ENCODE results near the gene SPIRE2.
A peak's percentile ranks its signal among the peaks of the same experiment; 100 is the strongest.
"Not testable (repeated sequence)": the region's sequence is repeated elsewhere in the genome, so short reads cannot be mapped to it uniquely, and the experiment has no call there.

The SPIRE2 gene

GRCh38 chr16:89858973-89859614 is 30.8 kb downstream of the SPIRE2 start:
- no peak for DNase-seq

DNA sequence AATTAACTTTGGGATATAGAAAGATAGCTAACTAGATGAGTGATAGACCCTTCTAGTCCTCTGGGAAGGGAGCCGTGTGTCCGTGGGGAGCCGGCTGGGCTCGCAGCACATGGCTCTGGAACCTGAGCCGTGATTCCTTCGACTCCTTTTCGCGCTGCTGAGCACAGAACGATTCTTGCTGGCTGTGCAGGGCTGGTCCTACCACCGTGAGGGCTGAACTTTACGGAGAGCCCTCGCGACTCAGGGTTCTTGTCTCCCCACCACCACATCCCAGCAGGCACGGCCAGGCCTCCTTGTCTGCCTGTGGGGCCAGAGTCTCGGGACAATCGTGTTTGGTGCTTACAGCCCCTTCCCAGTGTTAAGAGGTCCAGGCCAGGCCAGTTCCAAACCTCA is 31.3 kb downstream of the SPIRE2 start:
- DNase-seq: no peak
- TF ChIP-seq GATA1 (IDR thresholded peaks at IDR 0.05; ENCODE audit: low read depth, low read length) (no peak), POLR2A (IDR thresholded peaks at IDR 0.05; ENCODE audit: low read length) (no peak)

More at GRCh38 chr16:89858973-89859614, 30.8 kb downstream of the SPIRE2 start:
- TF ChIP-seq POLR2A (IDR thresholded peaks at IDR 0.05; ENCODE audit: low read length) (no peak), GATA1 (IDR thresholded peaks at IDR 0.05; ENCODE audit: low read depth, low read length) (no peak)

DNA sequence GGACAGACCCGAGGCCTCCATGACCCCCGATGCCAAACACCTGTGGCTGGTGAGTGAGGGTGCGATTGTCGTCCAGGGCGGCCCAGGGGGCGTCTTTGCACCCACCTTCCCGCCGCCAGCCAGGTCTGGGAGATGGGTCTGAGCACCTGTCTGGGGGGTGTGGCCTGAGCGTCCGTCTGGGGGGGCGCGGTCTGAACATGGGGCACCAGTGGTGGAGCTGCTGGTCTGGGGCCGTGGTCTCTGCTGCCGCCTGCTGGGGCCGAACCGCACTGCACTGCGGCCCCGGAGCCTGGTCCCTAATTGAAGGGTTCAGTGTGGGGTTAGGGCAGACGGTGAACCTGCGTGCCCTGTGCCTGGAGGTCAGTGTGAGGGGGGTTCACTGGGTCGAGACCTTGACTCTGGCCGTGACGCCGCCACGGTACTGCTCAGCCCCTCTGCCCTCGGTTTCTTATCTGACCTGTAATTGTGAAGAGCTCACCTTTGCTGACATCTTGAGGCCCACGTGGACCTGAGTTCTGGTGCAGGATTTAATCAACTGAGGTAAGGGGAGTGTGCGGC is 32.6 kb downstream of the SPIRE2 start:
- TF ChIP-seq POLR2A (IDR thresholded peaks at IDR 0.05; ENCODE audit: low read length) (no peak), GATA1 (IDR thresholded peaks at IDR 0.05; ENCODE audit: low read depth, low read length) (no peak)
- peak; percentile 62 to 80 for DNase-seq

GRCh38 chr16:89861648-89862047 is 33.4 kb downstream of the SPIRE2 start:
- no peak for DNase-seq
- no peak for TF ChIP-seq POLR2A (IDR thresholded peaks at IDR 0.05; ENCODE audit: low read length)
- no peak for TF ChIP-seq GATA1 (IDR thresholded peaks at IDR 0.05; ENCODE audit: low read depth, low read length)

DNA sequence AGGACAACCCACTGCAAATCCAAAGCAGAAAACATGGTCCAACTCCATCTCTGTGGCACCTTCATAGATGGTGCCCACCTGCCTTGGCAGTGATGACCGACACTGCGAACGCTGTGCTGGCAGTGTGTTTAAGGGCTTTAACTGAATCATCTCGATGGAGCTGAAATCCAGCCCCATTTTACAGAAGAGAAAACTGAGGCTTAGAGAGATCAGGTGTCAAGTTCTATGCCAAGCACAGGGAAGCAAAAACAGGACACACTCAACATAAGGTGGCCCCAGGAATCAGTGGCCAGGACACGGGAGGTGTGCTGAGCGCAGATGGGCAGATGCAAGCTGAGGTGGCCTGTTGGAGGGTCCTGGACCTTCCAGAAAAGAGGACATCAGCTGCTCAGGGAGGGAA is 34.5 kb downstream of the SPIRE2 start:
- DNase-seq: no peak
- no peak for TF ChIP-seq GATA1 (IDR thresholded peaks at IDR 0.05; ENCODE audit: low read depth, low read length)
- TF ChIP-seq POLR2A (IDR thresholded peaks at IDR 0.05; ENCODE audit: low read length): no peak

- DNase-seq: no peak
- TF ChIP-seq GATA1 (IDR thresholded peaks at IDR 0.05; ENCODE audit: low read depth, low read length): no peak
- TF ChIP-seq POLR2A (IDR thresholded peaks at IDR 0.05; ENCODE audit: low read length): no peak
Measured at GRCh38 chr16:89863741-89864526, 35.7 kb downstream of the SPIRE2 start.

DNA sequence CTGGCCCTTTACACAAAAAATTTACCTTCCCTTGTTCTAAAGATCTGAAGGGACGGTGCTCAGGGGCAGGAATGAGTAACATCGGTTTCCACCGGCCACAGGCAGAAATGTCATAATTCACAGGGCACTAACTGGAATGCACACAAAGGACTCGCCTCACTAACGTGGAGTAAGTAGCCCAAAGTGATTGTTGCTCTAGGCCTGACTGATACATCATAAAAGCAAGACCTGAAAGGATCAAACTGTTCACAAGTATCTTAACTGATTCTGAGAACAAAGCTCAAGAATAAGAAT is 36.2 kb downstream of the SPIRE2 start:
- no peak for DNase-seq
- TF ChIP-seq POLR2A (IDR thresholded peaks at IDR 0.05; ENCODE audit: low read length): no peak
- no peak for TF ChIP-seq GATA1 (IDR thresholded peaks at IDR 0.05; ENCODE audit: low read depth, low read length)

DNA sequence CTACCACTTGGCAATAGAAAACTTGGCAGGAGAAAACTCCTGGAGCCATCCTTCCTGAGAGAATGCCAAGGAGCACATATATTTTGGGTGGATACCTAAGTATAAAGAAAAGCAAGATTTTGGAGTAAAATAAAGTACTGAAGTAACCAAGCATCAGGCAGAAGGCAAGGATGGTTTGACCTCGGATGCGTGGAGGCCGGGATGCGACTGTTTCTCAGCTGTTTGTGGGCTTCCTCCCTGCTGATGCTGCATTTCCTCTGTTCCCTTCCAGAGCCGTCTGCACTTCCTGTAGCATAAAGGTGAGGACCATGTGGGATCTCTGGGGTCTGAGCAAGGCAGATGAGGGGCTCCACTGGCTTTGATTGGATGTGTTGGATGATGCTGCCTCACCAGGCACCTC is 39.6 kb downstream of the SPIRE2 start:
- peak; percentile 20 to 37 for DNase-seq
- TF ChIP-seq POLR2A (IDR thresholded peaks at IDR 0.05; ENCODE audit: low read length): no peak
- TF ChIP-seq GATA1 (IDR thresholded peaks at IDR 0.05; ENCODE audit: low read depth, low read length): no peak

DNA sequence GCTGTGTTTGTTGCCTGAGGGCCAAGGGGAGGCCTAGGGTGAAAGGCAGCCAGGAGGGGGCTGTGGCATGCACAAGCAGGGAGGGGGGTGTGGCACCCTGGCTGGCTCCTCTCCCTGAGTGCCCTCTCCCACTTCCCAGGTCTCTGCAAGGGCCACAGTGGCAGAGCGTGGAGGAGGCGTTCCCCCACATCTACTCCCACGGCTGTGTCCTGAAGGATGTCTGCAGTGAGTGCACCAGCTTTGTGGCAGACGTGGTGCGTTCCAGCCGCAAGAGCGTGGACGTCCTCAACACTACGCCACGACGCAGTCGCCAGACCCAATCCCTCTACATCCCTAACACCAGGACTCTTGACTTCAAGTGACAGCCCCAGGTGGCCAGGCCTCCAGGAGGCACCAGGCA is 41.6 kb downstream of the SPIRE2 start:
- TF ChIP-seq POLR2A (IDR thresholded peaks at IDR 0.05; ENCODE audit: low read length): no peak
- TF ChIP-seq GATA1 (IDR thresholded peaks at IDR 0.05; ENCODE audit: low read depth, low read length): no peak
- DNase-seq: no peak

- DNase-seq: no peak
Measured at GRCh38 chr16:89870440-89870839, 42.2 kb downstream of the SPIRE2 start.

GRCh38 chr16:89871895-89872294 is 43.6 kb downstream of the SPIRE2 start:
- TF ChIP-seq GATA1 (IDR thresholded peaks at IDR 0.05; ENCODE audit: low read depth, low read length) (no peak), POLR2A (IDR thresholded peaks at IDR 0.05; ENCODE audit: low read length) (no peak)
- no peak for DNase-seq

More at GRCh38 chr16:89870440-89870839, 42.2 kb downstream of the SPIRE2 start:
- TF ChIP-seq GATA1 (IDR thresholded peaks at IDR 0.05; ENCODE audit: low read depth, low read length) (no peak), POLR2A (IDR thresholded peaks at IDR 0.05; ENCODE audit: low read length) (no peak)

DNA sequence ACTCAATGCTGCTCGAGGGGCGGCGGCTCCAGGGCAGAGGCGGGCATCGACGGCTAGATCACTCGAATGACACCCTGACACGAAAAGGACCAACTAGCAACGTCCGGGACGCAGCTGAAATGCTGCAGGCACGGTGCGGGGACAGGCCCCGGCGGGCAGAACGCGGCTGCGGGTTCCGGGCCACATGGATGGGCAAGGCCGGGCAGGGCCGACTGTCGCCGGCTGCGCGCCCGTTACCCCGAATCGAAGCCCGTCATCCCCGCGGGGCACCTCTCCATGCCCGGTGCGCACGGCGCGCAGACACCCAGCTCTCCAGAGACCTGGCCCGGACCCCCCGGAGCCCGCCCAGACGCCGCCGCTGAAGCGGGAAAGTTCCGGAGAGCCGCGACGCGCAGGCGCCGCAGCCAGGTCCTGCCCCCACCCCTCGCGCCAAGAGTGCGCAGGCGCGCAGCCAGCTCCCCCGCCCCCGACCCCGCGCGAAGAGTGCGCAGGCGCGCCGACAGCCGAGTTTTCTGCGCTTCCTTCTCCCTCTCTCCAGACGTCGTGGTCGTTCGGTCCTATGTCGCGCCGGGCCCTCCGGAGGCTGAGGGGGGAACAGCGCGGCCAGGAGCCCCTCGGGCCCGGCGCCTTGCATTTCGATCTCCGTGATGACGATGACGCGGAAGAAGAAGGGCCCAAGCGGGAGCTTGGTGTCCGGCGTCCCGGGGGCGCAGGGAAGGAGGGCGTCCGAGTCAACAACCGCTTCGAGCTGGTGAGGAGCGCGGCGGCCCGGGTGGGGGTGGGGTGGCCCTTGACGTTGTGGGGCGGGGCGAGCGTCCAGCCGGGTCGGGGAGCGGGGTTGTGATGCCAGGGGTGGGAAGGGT is 45.1 kb downstream of the SPIRE2 start, which contains the start of gene TCF25:
Gene TCF25 (plus strand): TSS at position 484 of the 863 bp plus-strand sequence. CDS start 76 bp downstream, at position 560.
- peak; percentile 92 to 96 for DNase-seq
- TF ChIP-seq POLR2A (IDR thresholded peaks at IDR 0.05; ENCODE audit: low read length) (peak; percentile 77), GATA1 (IDR thresholded peaks at IDR 0.05; ENCODE audit: low read depth, low read length) (no peak)

DNA sequence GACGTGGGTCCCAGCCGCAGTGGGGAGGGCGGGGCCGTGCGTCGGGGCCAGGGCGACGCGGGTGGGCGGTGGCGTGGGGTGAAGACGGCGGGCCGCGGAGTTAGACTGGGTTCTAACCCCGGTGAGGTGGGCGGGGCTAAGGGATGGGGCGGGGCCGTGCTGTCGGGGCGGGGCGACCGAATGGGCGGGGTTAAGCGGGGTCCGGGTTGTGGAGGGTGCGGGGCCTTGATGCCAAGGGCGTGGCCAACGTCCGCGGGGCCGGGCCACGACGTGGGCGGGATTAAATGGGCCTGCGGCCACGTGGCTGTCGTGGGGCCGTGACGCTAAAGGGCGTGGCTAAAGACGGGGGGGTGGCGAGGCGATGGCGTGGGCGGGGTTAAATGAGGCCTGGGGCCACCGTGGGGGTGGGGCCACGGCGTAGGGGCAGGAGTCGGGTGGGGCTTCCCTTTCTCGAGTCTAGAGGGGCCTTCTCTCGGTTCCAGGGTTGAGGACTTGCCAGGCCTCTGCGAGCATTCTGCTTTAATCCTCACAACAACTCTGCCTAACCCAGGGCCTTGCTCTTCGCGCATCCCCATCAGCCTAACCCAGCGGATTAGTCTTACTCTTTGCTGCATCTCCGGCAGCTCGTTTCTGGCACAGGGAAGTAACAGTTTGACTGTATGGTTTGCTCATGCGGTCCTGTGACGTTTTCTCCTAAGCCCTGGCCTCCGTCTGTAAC is 45.9 kb downstream of the SPIRE2 start:
- peak; percentile 97 to 98 for DNase-seq
- no peak for TF ChIP-seq POLR2A (IDR thresholded peaks at IDR 0.05; ENCODE audit: low read length)

- not testable (repeated sequence) for DNase-seq
Measured at GRCh38 chr16:89879123-89879522, 50.8 kb downstream of the SPIRE2 start.
